Measurements from ENCODE around the gene ZNF74.
"Not testable (repeated sequence)": the region's sequence is repeated elsewhere in the genome, so short reads cannot be mapped to it uniquely, and the experiment has no call there.

Gene ZNF74

GRCh38 chr22:20393705-20394476 lies at the start of gene ZNF74:
ZNF74 (plus strand) TSS chr22:20394151; CDS start chr22:20394629, 478 bp downstream.
- Histone ChIP-seq H3K36me3 (ENCODE audit: control insufficient read depth, insufficient read depth, low read length) (no peaks in the 10 kb centered on the region), H3K4me1 (ENCODE audit: control insufficient read depth, insufficient read depth, low read length) (peaks cover 3% of the 10 kb centered on the region), H3K9me3 (ENCODE audit: control insufficient read depth, insufficient read depth, low read length) (no peaks in the 10 kb centered on the region), H3K4me3 (ENCODE audit: low read depth, low read length) (peak within 1 kb of the TSS; percentile 89), H3K9ac (ENCODE audit: low read depth, low read length) (peak within 1 kb of the TSS; percentile 81), H3K27me3 (ENCODE audit: control insufficient read depth, insufficient read depth, low read length) (peaks cover 4% of the 10 kb centered on the region)

DNA sequence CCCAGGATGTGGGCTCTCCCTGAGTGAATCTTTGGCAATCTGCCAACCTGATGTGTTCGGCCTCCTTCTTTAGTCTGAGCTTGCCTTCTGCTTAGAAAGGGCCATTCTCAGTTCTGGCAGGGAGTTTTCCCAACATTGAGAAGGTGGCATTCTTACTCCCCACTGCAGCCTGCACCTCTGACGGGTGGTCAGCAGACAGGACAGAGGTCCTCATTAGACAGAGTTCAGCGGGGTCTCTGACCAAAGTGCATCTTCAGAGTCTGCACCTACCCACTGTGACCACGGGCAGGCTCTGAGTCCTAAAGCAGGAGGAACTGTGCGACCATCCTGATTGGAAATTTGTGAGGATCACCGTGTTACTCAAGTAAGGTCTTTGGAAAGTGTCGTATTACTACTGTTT lies 47.4 kb upstream of the ZNF74 start:
- not testable (repeated sequence) for H3K4me3 ChIP-seq (ENCODE audit: low read depth, low read length); H3K36me3 ChIP-seq (ENCODE audit: control insufficient read depth, insufficient read depth, low read length); H3K27me3 ChIP-seq (ENCODE audit: control insufficient read depth, insufficient read depth, low read length); H3K4me1 ChIP-seq (ENCODE audit: control insufficient read depth, insufficient read depth, low read length); H3K9ac ChIP-seq (ENCODE audit: low read depth, low read length); H3K9me3 ChIP-seq (ENCODE audit: control insufficient read depth, insufficient read depth, low read length)

GRCh38 chr22:20352536-20352935 lies 41.4 kb upstream of the ZNF74 start:
- not testable (repeated sequence) for H3K4me1 ChIP-seq (ENCODE audit: control insufficient read depth, insufficient read depth, low read length); H3K27me3 ChIP-seq (ENCODE audit: control insufficient read depth, insufficient read depth, low read length); H3K9me3 ChIP-seq (ENCODE audit: control insufficient read depth, insufficient read depth, low read length); H3K9ac ChIP-seq (ENCODE audit: low read depth, low read length); H3K4me3 ChIP-seq (ENCODE audit: low read depth, low read length); H3K36me3 ChIP-seq (ENCODE audit: control insufficient read depth, insufficient read depth, low read length)

GRCh38 chr22:20354238-20354975 lies 39.5 kb upstream of the ZNF74 start:
- Histone ChIP-seq H3K27me3 (ENCODE audit: control insufficient read depth, insufficient read depth, low read length) (no peaks in the 10 kb centered on the region), H3K9me3 (ENCODE audit: control insufficient read depth, insufficient read depth, low read length) (no peaks in the 10 kb centered on the region), H3K36me3 (ENCODE audit: control insufficient read depth, insufficient read depth, low read length) (no peaks in the 10 kb centered on the region), H3K9ac (ENCODE audit: low read depth, low read length) (no peak overlapping the region), H3K4me3 (ENCODE audit: low read depth, low read length) (no peak overlapping the region), H3K4me1 (ENCODE audit: control insufficient read depth, insufficient read depth, low read length) (no peaks in the 10 kb centered on the region)

- not testable (repeated sequence) for H3K9ac ChIP-seq (ENCODE audit: low read depth, low read length); H3K9me3 ChIP-seq (ENCODE audit: control insufficient read depth, insufficient read depth, low read length); H3K36me3 ChIP-seq (ENCODE audit: control insufficient read depth, insufficient read depth, low read length); H3K4me3 ChIP-seq (ENCODE audit: low read depth, low read length); H3K4me1 ChIP-seq (ENCODE audit: control insufficient read depth, insufficient read depth, low read length); H3K27me3 ChIP-seq (ENCODE audit: control insufficient read depth, insufficient read depth, low read length)
Measured at GRCh38 chr22:20355939-20356636, 37.9 kb upstream of the ZNF74 start.

DNA sequence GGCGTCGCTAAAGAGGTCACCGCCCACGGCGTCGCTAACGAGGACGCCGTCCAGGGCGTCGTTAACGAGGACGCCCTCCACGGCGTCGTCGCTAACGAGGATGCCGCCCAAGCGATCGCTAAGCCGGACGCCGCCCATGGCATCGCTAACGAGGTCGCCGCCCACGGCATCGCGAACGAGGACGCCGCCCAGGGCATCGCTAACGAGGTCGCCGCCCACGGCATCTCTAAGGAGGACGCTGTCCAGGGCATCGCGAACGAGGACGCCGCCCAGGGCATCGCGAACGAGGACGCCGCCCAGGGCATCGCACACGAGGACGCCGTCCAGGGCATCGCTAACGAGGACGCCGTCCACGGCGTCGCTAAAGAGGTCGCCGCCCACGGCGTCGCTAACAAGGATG lies 37.0 kb upstream of the ZNF74 start:
- not testable (repeated sequence) for H3K4me1 ChIP-seq (ENCODE audit: control insufficient read depth, insufficient read depth, low read length); H3K9ac ChIP-seq (ENCODE audit: low read depth, low read length); H3K27me3 ChIP-seq (ENCODE audit: control insufficient read depth, insufficient read depth, low read length); H3K4me3 ChIP-seq (ENCODE audit: low read depth, low read length); H3K9me3 ChIP-seq (ENCODE audit: control insufficient read depth, insufficient read depth, low read length); H3K36me3 ChIP-seq (ENCODE audit: control insufficient read depth, insufficient read depth, low read length)

- not testable (repeated sequence) for H3K9ac ChIP-seq (ENCODE audit: low read depth, low read length); H3K4me3 ChIP-seq (ENCODE audit: low read depth, low read length); H3K36me3 ChIP-seq (ENCODE audit: control insufficient read depth, insufficient read depth, low read length); H3K27me3 ChIP-seq (ENCODE audit: control insufficient read depth, insufficient read depth, low read length); H3K9me3 ChIP-seq (ENCODE audit: control insufficient read depth, insufficient read depth, low read length); H3K4me1 ChIP-seq (ENCODE audit: control insufficient read depth, insufficient read depth, low read length)
Measured at GRCh38 chr22:20357967-20358366, 36.0 kb upstream of the ZNF74 start.

DNA sequence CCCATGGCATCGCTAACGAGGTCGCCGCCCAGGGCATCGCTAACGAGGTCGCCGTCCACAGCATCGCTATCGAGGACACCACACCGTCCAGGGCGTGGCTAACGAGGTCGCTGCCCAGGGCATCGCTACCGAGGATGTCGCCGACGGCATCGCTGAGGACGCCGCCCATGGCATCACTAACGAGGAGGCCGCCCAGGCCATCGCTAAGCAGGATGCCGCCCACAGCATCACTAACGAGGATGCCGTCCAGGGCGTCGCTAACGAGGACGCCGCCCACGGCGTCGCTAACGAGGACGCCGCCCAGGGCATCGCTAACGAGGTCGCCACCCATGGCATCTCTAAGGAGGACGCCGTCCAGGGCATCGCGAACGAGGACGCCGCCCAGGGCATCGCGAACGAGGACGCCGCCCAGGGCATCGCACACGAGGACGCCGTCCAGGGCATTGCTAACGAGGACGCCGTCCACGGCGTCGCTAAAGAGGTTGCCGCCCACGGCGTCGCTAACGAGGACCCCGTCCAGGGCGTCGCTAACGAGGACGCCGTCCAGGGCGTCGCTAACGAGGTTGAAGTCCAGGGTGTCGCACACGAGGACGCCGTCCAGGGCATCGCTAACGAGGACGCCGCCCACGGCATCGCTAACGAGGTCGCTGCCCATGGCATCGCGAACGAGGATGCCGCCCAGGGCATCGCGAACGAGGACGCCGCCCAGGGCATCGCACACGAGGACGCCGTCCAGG lies 35.3 kb upstream of the ZNF74 start:
- H3K9ac ChIP-seq (ENCODE audit: low read depth, low read length); H3K4me3 ChIP-seq (ENCODE audit: low read depth, low read length); H3K4me1 ChIP-seq (ENCODE audit: control insufficient read depth, insufficient read depth, low read length); H3K9me3 ChIP-seq (ENCODE audit: control insufficient read depth, insufficient read depth, low read length); H3K27me3 ChIP-seq (ENCODE audit: control insufficient read depth, insufficient read depth, low read length); H3K36me3 ChIP-seq (ENCODE audit: control insufficient read depth, insufficient read depth, low read length): not testable (repeated sequence)

- not testable (repeated sequence) for H3K4me1 ChIP-seq (ENCODE audit: control insufficient read depth, insufficient read depth, low read length); H3K9ac ChIP-seq (ENCODE audit: low read depth, low read length); H3K9me3 ChIP-seq (ENCODE audit: control insufficient read depth, insufficient read depth, low read length); H3K4me3 ChIP-seq (ENCODE audit: low read depth, low read length); H3K36me3 ChIP-seq (ENCODE audit: control insufficient read depth, insufficient read depth, low read length); H3K27me3 ChIP-seq (ENCODE audit: control insufficient read depth, insufficient read depth, low read length)
Measured at GRCh38 chr22:20360261-20360660, 33.7 kb upstream of the ZNF74 start.

DNA sequence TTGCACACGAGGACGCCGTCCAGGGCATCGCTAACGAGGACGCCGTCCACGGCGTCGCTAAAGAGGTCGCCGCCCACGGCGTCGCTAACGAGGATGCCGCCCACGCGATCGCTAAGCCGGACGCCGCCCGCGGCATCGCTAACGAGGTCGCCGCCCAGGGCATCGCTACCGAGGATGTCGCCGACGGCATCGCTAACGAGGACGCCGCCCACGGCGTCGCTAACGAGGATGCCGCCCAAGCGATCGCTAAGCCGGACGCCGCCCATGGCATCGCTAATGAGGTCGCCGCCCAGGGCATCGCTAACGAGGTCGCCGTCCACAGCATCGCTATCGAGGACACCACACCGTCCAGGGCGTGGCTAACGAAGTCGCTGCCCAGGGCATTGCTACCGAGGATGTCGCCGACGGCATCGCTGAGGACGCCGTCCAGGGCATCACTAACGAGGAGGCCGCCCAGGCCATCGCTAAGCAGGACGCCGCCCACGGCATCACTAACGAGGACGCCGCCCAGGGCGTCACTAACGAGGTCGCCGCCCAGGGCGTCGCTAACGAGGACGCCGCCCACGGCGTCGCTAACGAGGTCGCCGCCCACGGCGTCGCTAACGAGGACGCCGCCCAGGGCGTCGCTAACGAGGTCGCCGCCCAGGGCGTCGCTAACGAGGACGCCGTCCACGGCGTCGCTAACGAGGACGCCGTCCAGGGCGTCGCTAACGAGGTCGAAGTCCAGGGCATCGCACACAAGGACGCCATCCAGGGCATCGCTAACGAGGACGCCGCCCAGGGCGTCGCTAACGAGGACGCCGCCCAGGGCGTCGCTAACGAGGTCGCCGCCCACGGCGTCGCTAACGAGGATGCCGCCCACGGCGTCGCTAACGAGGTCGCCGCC lies 32.8 kb upstream of the ZNF74 start:
- H3K9me3 ChIP-seq (ENCODE audit: control insufficient read depth, insufficient read depth, low read length); H3K4me1 ChIP-seq (ENCODE audit: control insufficient read depth, insufficient read depth, low read length); H3K9ac ChIP-seq (ENCODE audit: low read depth, low read length); H3K4me3 ChIP-seq (ENCODE audit: low read depth, low read length); H3K36me3 ChIP-seq (ENCODE audit: control insufficient read depth, insufficient read depth, low read length); H3K27me3 ChIP-seq (ENCODE audit: control insufficient read depth, insufficient read depth, low read length): not testable (repeated sequence)

- H3K9me3 ChIP-seq (ENCODE audit: control insufficient read depth, insufficient read depth, low read length); H3K27me3 ChIP-seq (ENCODE audit: control insufficient read depth, insufficient read depth, low read length); H3K36me3 ChIP-seq (ENCODE audit: control insufficient read depth, insufficient read depth, low read length); H3K4me3 ChIP-seq (ENCODE audit: low read depth, low read length); H3K9ac ChIP-seq (ENCODE audit: low read depth, low read length); H3K4me1 ChIP-seq (ENCODE audit: control insufficient read depth, insufficient read depth, low read length): not testable (repeated sequence)
Measured at GRCh38 chr22:20361752-20362229, 32.2 kb upstream of the ZNF74 start.

Data from iPS-15b (cell line).